Esophagus muscularis mucosa (tissue), 3 donors: ENCODE results near the gene PHLDA2.

Source experiments
- EP300 ChIP-seq: sonication (generic); formaldehyde crosslinking; IDR thresholded peaks from one replicate; pipeline ENCODE4 v1.6.1; 2017; ENCODE audit warnings: antibody characterized with exemption
- TF ChIP-seq, protein P1 (sequence below), 3 experiments: fragments of 200-600 bp in 2 of 3; fragments of 450-650 bp in 1 of 3; sonication (generic) in 2 of 3; IDR thresholded peaks; one replicate each; pipeline ENCODE4 v1.5.1; 2017 to 2019; ENCODE audit warnings: antibody characterized with exemption in 3 of 3, mild to moderate bottlenecking in 2 of 3, moderate library complexity in 1 of 3

DNA sequence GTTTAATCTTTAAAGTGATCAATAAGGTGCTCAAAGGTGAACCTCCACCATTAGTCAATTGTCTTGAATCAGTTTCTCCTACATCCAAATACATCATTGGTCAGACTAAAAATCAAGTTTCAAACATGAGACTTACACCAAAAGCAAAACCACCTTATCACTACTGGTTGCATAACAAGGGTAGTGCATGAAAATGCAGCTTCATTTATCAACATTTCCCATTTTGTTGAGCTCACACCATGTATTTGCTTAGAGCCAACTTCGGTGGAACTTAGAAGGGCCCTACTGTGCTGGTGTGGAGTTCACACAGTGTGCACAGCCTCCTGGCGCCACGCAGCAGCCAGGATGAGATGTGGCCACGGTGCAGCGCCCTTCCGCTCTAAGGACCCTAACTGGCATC is 23.1 kb upstream of the PHLDA2 start:
- TF ChIP-seq, protein P1, sequence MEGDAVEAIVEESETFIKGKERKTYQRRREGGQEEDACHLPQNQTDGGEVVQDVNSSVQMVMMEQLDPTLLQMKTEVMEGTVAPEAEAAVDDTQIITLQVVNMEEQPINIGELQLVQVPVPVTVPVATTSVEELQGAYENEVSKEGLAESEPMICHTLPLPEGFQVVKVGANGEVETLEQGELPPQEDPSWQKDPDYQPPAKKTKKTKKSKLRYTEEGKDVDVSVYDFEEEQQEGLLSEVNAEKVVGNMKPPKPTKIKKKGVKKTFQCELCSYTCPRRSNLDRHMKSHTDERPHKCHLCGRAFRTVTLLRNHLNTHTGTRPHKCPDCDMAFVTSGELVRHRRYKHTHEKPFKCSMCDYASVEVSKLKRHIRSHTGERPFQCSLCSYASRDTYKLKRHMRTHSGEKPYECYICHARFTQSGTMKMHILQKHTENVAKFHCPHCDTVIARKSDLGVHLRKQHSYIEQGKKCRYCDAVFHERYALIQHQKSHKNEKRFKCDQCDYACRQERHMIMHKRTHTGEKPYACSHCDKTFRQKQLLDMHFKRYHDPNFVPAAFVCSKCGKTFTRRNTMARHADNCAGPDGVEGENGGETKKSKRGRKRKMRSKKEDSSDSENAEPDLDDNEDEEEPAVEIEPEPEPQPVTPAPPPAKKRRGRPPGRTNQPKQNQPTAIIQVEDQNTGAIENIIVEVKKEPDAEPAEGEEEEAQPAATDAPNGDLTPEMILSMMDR (IDR thresholded peaks at IDR 0.05): no peak
- TF ChIP-seq EP300: no peak
